GM10266 (cell line): ENCODE measurements around the gene PNRC1.
"Not testable (repeated sequence)": the region's sequence is repeated elsewhere in the genome, so short reads cannot be mapped to it uniquely, and the experiment has no call there.

Source experiments
- DNase-seq: peaks from one replicate; pipeline ENCODE4 v3.0.0; 2012; ENCODE audit errors: extremely low spot score
- TF ChIP-seq, protein P1 (sequence below): IDR thresholded peaks from 2 replicates; pipeline ENCODE4 v1.5.1; 2012; ENCODE audit warnings: mild to moderate bottlenecking, low read depth; ENCODE audit not compliant: control insufficient read depth, insufficient read depth; ENCODE audit errors: missing control alignments

PNRC1 gene

DNA sequence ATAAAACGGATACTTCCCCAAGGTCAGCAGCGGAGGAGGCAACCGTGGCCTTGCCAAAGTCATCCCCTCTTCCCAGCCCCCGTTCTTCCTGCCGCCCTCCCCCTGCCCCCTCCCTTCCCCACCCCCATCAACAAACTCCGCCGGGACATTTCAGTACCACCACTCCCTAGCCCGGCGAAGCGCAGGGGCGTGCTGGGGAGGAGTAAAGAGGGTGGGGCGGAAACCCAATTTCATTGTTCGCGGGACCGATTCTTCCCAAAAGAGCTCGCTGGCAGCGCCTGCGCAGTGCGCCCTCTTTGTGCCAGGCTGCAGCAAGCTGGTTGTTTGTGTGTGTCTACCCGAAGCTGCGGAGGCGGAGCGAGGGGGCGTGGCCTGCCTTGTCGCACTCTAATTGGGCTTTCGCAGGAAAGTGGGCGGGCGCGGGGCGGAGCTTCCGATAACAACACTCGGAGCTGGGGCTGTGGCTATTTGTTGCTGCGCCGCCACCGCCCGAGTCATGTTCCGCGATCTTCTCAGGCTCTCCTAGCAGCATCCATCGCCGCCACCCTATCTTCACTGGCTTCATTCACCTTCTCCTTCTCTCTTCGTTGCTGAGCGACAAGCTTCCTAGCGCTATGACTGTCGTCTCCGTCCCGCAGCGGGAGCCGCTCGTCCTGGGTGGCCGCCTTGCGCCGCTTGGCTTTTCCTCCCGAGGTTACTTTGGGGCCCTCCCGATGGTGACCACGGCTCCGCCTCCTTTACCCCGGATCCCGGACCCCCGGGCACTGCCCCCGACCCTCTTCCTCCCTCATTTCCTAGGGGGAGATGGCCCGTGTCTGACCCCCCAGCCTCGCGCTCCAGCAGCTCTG is at the start of gene PNRC1:
Gene PNRC1 (plus strand): TSS at position 471 of the 848 bp plus-strand sequence. CDS start 144 bp downstream, at position 615.
- DNase-seq, result peak; percentile 97
- TF ChIP-seq, protein P1, sequence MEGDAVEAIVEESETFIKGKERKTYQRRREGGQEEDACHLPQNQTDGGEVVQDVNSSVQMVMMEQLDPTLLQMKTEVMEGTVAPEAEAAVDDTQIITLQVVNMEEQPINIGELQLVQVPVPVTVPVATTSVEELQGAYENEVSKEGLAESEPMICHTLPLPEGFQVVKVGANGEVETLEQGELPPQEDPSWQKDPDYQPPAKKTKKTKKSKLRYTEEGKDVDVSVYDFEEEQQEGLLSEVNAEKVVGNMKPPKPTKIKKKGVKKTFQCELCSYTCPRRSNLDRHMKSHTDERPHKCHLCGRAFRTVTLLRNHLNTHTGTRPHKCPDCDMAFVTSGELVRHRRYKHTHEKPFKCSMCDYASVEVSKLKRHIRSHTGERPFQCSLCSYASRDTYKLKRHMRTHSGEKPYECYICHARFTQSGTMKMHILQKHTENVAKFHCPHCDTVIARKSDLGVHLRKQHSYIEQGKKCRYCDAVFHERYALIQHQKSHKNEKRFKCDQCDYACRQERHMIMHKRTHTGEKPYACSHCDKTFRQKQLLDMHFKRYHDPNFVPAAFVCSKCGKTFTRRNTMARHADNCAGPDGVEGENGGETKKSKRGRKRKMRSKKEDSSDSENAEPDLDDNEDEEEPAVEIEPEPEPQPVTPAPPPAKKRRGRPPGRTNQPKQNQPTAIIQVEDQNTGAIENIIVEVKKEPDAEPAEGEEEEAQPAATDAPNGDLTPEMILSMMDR, result peak; percentile 4

DNA sequence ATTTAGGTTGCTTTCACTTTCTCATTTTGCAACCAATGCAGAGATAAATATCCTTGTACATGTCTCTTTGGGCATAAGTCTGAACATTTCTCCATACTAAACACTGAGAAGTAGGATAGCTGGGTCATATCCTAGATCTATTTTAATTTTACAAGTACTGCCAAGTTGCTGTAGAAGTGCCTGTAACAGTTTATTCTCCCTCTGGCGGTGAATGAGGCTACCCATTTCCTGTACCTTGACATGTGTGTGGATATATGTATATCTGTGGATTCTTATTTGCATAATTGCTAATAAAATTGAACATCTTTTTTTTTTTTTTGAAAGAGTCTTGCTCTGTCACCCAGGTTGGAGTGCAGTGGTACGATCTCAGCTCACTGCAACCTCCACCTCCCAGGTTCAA is 48.0 kb upstream of the PNRC1 start:
- DNase-seq, result no peak
- TF ChIP-seq, protein P1, result peak; percentile 19

DNA sequence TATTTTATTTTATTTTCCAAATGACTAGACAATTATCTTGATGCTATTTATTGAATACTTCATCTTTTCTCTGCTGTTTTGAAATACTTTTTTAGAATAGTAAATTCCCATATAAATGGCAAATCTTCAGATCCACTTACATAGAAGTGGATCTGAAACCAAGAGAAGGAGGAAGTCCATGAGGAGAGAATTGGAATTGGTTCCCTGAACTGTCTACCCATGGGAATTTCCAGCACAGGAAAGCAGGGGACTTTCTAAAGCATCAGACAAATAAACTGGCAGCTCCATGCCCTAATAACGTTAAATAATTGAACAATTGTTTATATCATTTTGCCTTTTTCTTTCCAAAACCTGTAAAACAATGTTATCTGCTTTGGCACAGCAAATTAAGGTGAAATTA is 47.1 kb upstream of the PNRC1 start:
- TF ChIP-seq, protein P1, result no peak
- no peak for DNase-seq

DNA sequence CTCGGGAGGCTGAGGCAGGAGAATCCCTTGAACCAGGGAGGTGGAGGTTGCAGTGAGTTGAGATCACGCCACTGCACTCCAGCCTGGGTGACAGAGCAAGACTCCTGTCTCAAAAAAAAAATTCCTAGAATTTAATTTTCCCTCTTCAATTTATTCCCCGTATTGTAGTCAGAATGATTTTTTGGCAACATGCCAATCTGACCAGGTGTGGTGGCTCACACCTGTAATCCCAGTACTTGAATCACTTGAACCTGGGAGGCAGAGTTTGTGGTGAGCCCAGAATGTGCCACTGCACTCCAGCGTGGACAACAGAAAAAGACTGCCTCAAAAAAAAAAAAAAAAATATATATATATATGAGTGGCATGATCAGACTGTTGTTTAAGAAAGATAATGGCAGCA is 46.4 kb upstream of the PNRC1 start:
- DNase-seq, result not testable (repeated sequence)

DNA sequence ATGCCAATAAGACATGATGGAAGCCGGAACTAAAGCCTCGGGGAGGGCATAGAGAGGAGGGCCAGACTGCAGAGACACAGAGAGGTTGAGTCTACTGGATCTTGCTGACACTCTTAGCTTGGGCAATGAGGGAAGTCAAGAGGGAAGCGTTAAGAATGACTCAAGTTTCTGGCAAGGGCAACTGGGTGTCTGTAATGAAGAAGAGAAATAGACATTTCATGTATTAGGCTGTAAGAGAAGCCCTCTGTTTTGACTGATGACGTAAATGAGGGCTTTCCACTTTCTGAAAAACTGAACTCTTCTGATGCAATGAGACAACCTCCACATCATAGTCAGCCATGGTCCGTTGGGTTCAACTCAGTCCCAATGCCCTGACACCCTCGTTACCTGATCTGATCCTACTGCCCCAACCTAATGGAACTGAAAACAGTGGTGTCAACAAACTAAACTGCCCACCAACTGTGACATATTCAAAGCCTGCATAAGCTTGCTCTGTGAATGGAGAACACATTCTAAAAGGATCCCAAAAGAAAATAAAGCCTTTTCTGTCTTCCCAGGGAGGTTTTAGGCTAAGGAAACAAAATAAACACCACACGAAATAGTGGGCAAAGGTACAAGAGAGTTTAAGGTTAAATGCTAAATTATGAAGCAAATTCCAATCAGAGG is 45.8 kb upstream of the PNRC1 start:
- DNase-seq, result no peak

DNA sequence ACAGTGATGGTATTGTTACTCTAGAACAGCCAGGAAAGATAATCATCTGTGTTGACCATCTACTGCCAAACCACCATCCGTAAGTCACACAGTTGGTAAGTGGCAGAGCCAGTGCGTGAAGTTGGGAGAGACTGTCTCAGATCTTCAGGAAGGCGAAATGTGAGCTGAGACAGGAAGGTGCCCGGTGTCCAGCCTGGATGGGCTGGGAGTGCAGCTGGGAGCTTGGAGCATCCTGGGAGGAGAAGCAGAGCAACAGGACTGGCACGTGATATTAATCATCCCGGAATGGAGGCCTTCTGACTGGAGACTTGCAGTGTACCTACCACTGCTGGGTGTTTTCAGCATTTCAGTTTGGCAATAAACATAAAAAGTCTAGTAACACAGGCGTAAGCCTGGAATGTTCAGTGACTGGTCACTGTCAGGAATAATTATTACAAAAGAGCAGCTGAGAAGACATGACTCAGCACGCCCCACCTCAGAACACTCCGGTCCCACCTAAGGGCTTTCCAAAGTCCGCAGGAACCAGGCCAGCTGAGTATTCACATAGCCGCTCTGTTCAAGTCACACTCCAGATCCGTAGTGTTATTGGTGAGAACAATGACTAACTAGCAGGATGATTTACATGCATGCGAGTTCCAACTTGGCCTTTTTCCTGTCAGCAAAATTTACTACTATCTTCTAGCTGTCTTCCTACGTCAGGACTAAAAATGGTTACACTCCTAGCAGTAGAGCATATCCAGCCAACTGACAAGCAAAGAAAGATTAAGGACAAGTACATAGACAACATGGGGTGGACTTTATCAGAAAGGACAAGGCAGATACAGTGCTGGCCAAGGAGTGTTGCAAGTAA is 45.1 kb upstream of the PNRC1 start:
- TF ChIP-seq, protein P1, result no peak
- DNase-seq, result no peak

More for the DNA sequence above, 45.8 kb upstream of the PNRC1 start:
- TF ChIP-seq, protein P1, result no peak

DNA sequence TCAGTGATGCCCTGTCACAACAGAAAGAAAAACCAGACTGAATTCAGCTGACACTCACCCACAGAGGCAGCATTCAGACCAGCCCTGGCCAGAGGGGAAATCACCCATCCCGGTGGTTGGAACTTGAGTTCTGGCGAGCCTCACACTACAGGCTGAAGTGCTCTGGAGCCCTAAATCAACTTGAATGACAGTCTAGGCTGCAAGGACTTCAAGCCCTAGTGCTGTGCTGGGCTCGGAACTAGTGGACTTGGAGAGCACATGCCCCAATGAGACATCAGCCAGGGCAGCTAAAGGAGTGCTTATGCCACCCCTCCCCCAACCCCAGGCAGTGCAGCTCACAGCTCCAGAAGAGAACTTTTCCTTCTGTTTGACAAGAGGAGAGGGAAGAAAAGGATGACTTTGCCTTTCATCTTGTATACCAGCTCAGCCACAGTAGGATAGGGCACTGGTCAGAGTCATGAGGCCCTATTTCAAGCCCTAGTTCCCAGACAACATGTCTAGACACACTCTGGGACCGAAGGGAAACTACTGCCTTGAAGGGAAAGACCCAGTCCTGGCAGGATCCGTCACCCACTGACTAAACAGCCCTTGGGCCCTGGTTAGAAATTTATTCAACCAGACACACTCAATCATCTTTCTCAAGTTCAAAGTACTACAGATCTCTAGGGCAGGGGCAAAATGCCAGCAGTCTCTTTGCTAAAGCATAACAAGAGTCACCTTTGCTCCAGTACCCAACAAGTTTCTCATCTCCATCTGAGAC is 43.2 kb upstream of the PNRC1 start:
- TF ChIP-seq, protein P1, result no peak
- no peak for DNase-seq

DNA sequence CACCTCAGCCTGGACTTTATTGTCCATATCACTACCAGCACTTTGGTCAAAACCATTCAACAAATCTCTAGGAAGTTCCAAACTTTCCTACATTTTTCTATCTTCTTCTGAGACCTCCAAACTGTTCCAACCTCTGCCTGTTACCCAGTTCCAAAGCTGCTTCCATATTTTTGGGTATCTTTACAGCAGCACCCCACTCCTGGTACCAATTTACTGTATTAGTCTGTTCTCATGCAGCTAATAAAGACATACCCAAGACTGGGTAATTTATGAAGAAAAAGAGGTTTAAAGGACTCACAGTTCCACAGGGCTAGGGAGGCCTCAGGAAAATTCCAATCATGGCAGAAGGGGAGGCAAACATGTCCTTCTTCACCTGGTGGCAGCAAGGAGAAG is 42.7 kb upstream of the PNRC1 start:
- not testable (repeated sequence) for DNase-seq
